M059J (cell line): ENCODE measurements around the gene NLRP13. TPM values are rescaled to one million over a fixed set of nuclear protein-coding genes. Genes with fewer than 3 reads are reported as not detected.
"Not testable (repeated sequence)": the region's sequence is repeated elsewhere in the genome, so short reads cannot be mapped to it uniquely, and the experiment has no call there.

Experiments used
- DNase-seq: peaks from one replicate; pipeline ENCODE4 v3.0.0-alpha.2; 2012; ENCODE audit warnings: low read depth
- total RNA-seq: library from RNA; depleted of rRNA; stranded (reverse); fragments of >200 nt; shearing (Covaris generic); gene quantifications from 2 replicates; pipeline ENCODE4 v1.2.3, GENCODE V29; 2014; rRNA removed

The NLRP13 gene
- not detected in 2 replicates for total RNA-seq

- no peak for DNase-seq
These were observed at the start of gene NLRP13 for GRCh38 chr19:55931936-55932386. Gene NLRP13 (minus strand): TSS chr19:55932336. CDS start chr19:55932311, 25 bp downstream.

DNA sequence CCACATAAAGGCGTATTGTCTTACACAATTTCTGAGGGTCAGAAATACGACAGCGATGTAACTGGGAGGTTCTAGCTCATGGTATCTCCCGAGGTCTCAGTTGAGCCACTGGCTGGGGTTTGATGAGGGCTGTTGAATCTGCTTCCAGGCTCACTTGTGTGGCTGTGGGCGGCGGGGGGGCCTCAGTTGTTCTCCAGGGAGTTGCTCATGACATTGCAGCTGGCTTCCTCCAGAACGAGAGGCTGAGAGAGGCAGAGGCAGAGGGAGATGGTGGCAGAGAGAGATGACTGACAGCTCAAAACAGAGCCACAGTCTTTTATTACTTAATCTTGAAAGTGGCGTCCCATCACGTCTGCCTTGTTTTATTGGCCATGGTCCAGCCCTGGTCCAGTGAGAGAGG, 48.3 kb upstream of the NLRP13 start:
- no peak for DNase-seq

DNA sequence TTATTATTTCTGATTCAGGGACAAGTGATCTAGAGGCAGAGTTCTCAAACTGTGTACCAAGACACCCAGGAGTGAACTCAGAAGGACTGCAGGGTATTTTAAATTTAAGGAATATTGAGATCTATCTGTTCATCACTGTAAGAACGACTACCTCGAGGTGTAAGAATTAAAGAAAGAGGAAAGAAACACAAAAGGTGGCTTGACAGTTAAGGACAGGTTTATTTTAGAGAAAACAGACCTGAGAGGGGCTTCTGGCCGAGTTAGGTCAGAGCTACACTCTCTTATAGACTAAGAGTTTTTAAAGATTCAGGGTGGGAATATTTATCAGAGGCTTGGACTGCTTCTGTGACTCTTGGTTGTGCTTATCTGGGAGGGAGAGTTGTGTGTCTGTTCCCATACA, 41.8 kb upstream of the NLRP13 start:
- DNase-seq: no peak

DNA sequence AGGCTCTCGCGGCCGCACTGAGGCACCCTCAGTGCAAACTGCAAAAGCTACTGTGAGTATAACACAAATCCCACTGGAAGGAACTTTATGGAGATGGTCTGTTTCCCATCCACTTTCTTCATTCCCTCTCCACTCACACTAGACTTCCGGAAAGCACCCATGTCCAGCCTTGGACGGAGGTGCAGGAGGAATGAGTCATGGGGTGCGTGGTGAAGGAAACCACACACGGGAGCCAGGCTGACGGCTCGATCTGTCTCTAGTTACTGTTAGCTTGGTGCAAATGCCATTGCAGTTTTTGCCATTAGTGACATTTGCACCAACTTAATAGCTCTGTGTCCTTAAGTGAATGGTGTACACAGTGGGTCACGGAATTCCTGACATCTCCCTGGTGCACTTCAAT, 30.1 kb upstream of the NLRP13 start:
- DNase-seq: peak; percentile 90

DNA sequence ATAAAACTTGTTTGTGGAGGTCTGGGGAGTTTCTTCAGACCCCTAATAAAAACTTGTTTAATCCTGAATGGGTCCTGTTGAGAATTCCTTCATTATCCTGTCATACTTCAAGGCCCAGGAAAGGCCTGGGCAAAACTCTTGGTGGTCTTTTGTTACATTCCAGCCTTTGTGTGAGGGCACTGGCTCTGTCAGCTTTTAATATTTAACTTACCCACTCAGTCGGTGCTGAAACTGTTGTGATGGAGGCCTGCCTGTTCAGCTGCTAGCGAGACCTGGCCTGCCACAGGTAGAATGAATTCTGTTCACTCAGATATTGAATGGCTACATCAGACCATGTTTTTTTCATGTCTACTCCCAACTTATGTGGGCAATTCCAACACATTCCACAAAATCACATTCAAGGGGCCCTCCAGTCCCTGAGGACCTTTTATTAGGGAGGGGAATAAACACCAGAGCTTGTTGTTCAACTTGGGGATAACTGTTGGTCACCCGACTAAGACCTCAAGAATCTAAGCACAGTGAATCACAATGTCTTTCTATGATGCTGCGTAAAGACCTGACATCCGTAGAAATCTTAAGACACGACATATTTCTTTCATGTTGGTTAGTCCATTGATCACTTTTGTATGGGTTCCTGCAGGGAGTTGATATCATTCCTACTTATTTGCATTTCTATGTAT, 28.0 kb upstream of the NLRP13 start:
- peak; percentile 76 for DNase-seq

- DNase-seq: peak; percentile 94
These were observed 26.2 kb upstream of the NLRP13 start for GRCh38 chr19:55958356-55958755.

DNA sequence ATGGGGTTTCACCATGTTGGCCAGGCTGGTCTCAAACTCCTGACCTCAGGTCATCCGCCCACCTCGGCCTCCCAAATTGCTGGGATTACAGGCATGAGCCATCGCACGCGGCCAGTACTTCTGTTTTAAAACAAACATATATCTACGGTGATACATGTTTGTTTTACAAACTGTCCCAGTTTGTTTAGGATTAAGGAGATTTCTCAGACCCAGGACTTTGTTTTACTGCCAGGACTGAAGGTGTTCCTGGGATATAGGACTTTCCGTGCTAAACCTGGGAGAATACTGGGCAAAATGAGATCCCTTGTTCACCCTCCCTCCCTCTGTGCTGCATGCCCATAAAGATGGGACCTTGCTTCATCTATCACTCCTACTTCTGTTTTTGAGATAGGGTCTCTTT, 24.3 kb upstream of the NLRP13 start:
- DNase-seq: no peak

DNA sequence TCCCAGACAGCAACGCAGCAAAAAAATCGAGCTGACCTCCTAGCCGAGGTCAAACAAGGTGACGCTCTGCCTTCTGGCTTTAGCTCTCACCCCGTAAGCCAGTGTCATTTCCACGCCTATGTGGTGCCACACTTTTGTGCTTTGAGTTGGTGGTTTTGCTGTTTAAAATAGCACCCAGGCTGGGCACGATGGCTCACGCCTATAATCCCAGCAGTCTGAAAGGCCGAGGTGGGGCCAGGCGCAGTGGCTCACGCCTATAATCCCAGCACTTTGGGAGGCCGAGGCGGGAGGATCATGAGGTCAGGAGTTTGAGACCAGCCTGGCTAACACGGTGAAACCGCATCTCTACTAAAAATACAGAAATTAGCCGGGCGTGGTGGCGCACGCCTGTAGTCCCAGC, 18.4 kb upstream of the NLRP13 start:
- not testable (repeated sequence) for DNase-seq

DNA sequence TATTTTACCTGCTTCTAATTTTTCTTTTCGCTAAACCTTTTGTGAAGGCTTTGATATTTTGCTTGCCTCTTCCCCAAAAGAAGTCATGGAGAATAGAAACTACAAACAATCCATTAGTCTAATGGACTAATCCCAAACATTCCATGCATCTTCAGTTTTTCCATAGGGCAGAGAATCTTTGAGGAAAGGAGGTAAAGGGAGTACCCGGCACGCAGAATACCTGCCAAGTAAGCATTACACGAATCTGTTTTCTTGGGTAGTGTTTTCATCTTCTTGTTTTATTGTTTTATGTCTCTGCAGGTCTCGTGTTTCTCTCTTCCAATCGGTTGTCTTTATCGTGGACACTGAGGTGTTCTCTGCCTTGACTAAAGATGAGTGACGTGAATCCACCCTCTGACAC, 15.4 kb upstream of the NLRP13 start, which contains the start of gene NLRP8:
NLRP8 (plus strand) TSS at position 301 of the 400 bp plus-strand sequence.
- no peak for DNase-seq

DNA sequence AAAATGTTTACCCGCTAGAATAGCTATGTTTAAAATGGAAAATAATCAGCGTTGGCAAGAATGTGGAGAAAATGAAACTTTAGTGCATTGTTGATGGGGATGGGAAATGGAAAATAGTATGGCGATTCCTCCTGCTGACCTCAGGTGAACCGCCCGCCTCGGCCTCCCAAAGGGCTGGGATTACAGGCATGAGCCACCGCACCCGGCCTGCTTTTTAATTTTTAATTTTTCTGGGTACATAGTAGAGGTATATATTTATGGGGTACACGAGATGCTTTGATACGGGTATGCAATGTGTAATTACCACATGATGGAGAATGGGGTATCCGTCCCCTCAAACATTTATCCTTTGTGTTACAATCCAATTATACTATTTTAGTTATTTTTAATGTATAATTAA, 8.2 kb upstream of the NLRP13 start:
- DNase-seq: no peak

DNA sequence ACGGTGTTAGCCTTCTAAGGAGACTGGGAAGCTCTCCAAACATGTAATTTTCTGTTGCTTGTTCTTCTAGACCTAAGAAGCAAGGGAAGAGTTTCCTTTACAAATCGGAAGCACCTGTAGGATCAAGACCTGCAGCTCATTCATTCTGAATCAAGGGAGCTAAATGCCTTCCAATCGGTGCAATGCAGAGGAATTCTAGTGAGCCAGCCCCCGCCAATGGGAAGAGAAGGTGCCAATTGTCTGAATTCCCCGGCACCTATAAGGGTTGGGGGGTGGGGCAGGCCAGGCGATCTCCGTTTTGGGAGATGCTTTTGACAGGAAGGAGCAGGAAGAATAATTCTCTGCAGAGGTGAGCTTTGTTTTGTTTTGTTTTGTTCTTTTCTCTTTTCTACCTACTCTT, 7.1 kb upstream of the NLRP13 start:
- no peak for DNase-seq

GRCh38 chr19:55935206-55935605, 3.1 kb upstream of the NLRP13 start:
- no peak for DNase-seq

GRCh38 chr19:55930996-55931515, 1.1 kb downstream of the NLRP13 start:
- no peak for DNase-seq

- DNase-seq: not testable (repeated sequence)
These were observed 2.9 kb downstream of the NLRP13 start for GRCh38 chr19:55929258-55929657.

GRCh38 chr19:55927991-55928390, 4.1 kb downstream of the NLRP13 start:
- no peak for DNase-seq

- no peak for DNase-seq
These were observed 8.6 kb downstream of the NLRP13 start for GRCh38 chr19:55923556-55923955.

DNA sequence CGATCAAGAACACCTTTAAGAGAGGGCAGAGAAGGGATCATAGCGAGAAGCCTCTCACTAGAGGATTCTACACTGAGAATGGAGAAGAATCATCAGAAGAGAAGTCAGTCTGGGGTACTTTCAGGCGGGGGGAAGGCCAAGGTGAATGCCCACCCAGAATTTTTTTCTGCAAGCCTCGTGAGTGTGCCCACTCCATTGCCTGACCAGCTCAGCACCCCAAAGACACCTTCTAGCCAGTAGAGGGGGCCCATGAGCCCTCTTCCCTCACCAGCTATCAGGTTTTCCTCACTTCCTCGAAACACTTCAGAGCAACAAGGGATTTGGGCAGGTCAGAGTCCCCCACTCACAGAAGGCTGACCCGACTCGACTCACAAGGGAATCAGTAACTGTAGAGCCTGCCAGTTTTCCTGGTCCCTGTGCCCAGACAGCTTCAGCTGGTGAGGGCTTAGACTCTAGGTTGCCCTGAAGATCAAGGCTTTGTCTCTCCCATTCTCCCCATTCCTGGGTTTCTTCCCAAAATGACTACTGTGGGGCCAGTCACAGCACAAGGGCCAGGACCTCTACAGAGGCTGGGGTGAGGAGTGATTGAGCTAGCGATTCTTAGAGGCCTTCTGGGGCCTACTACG, 18.4 kb downstream of the NLRP13 start:
- peak; percentile 37 for DNase-seq

DNA sequence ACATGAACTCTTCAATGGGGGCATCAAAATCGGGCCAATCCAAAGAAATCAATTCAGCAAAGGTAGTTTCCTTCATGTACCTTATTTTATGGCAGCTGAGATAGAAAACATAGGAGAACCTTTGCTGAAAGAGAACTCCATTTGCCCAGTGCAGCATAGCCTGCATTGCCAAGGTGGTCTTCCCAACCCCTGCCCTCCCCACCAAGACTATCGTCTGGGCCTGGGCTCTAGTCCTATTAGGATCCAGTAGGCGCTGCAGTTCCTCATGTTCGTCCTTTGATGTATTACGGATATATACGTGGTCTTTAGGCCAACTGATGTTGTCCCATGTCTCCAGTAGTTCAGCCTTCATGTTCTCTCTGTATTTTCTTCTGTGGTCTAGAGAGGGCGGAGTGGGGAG, 19.2 kb downstream of the NLRP13 start:
- no peak for DNase-seq

GRCh38 chr19:55909801-55910200, 22.3 kb downstream of the NLRP13 start:
- no peak for DNase-seq

DNA sequence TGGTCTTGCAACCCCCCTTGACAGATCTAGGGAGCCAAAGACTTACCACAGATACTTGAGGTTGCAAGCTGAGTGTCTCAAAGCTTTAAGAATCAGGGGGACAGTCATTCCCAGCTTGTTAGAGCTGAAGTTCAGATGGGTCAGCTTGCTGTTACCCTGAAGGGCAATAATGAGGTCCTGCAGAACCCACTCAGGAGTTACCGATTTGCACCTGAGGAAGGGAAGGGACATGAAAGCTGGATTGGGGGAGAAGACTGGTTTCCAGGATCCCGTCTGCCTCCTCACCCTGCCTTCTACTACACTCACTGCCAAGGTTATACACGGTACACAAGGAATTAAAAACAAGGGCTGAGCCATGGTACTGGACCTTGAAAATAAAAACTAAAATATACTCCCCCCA, 24.4 kb downstream of the NLRP13 start:
- DNase-seq: no peak

DNA sequence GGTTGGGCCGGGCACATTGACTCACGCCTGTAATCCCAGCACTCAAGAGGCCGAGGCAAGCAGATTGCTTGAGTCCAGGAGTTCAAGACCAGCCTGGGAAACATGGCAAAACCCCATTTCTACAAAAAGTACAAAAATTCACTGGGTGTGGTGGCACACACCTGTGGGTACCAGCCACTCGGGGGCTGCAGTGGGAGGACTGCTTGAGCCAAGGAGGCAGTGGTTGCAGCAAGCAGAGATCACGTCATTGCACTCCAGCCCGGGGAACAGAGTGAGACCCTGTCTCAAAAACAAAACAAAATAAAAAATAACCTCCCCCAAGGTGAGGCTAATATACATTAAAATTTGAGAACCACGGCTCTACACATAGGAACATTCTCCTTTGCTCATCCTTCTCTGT, 24.9 kb downstream of the NLRP13 start:
- no peak for DNase-seq

DNA sequence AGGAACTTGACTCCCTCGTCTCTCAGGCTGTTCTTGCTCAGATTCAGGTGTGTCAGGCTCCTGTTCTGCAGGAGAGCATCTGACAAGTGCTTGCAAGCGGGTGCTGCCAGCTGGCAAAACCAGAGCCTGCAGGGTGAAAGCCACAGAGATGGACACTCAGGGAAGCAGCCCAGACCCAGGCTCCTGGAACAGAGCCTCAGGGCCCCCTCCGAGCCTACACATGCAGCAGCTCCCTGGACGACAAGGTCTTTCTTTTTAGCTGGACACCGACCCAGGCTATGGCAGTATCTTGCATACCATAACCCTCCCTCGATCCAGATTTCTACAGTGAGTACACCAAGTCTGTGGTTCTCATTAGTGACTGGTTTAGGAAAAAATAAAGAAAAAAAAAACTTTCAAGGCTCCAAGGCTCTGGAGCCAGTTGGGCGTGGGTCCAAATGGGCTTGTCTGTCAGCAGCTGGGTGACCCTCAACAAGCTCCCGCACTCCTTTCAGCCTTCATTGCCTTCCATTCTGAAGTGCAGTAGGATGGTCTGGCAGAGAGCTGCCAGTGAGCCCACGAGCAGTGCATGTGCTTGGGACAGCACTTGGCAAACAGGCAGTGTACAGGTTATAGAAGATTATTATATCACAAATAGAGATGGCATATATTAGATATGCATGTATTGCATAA, 29.9 kb downstream of the NLRP13 start:
- no peak for DNase-seq
